ENCODE measurements around the gene MYCBPAP. TPM values are rescaled to one million over a fixed set of nuclear protein-coding genes. Genes with fewer than 3 reads are reported as not detected.

The MYCBPAP gene
- total RNA-seq, 1 donor from 2014 or later = 0.72 TPM

DNA sequence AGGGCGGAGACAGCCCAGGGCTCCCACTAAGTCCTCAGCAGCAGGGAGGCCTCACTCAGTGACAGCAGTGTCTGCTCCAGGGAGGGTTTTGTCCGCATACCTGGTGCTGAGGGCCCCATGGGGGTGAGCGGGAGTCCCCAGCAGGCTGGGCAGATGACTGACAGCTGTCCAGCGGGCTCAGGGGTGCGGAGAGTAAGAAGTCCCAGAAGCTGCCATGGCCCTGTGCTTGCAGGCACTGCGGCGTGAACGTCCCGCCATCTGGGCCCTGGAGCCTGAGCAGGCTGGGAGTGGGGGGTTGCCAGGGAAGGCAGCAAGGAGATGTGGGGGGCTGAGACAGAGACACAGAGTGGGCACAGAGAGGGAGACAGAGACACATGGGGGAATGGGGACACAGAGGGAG, 72.4 kb downstream of the MYCBPAP start:
- TF ChIP-seq, protein P1, sequence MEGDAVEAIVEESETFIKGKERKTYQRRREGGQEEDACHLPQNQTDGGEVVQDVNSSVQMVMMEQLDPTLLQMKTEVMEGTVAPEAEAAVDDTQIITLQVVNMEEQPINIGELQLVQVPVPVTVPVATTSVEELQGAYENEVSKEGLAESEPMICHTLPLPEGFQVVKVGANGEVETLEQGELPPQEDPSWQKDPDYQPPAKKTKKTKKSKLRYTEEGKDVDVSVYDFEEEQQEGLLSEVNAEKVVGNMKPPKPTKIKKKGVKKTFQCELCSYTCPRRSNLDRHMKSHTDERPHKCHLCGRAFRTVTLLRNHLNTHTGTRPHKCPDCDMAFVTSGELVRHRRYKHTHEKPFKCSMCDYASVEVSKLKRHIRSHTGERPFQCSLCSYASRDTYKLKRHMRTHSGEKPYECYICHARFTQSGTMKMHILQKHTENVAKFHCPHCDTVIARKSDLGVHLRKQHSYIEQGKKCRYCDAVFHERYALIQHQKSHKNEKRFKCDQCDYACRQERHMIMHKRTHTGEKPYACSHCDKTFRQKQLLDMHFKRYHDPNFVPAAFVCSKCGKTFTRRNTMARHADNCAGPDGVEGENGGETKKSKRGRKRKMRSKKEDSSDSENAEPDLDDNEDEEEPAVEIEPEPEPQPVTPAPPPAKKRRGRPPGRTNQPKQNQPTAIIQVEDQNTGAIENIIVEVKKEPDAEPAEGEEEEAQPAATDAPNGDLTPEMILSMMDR (IDR thresholded peaks at IDR 0.05; ENCODE audit: unreplicated experiment) = no peak
- Mint-ChIP-seq H3K27ac (ENCODE audit: unreplicated experiment) (no peak overlapping the region), H3K4me3 (ENCODE audit: unreplicated experiment) (no peak overlapping the region), H3K27me3 (ENCODE audit: unreplicated experiment) (peaks cover 11% of the 10 kb centered on the region), H3K9me3 (ENCODE audit: unreplicated experiment) (no peaks in the 10 kb centered on the region), H3K4me1 (ENCODE audit: unreplicated experiment) (no peaks in the 10 kb centered on the region), H3K36me3 (ENCODE audit: low read depth, unreplicated experiment) (no peaks in the 10 kb centered on the region)
- DNase-seq (ENCODE audit: low spot score) = no peak

Other genes with a start within 250 kb of the MYCBPAP start
- gene TMEM92, start 234.0 kb upstream of the MYCBPAP start, total RNA-seq (ENCODE audit: unreplicated experiment) = 28.1 TPM
- gene XYLT2, start 162.3 kb upstream of the MYCBPAP start, total RNA-seq (ENCODE audit: unreplicated experiment) = 23.1 TPM
- gene MRPL27, start 135.3 kb upstream of the MYCBPAP start, total RNA-seq (ENCODE audit: unreplicated experiment) = 38.9 TPM
- 6.1 TPM for gene EME1, start 135.2 kb upstream of the MYCBPAP start, total RNA-seq (ENCODE audit: unreplicated experiment)
- gene LRRC59, start 110.9 kb upstream of the MYCBPAP start, total RNA-seq (ENCODE audit: unreplicated experiment) = 64.2 TPM
- 51.0 TPM for gene ACSF2, start 82.2 kb upstream of the MYCBPAP start, total RNA-seq (ENCODE audit: unreplicated experiment)
- gene CHAD, start 39.6 kb upstream of the MYCBPAP start, total RNA-seq (ENCODE audit: unreplicated experiment) = not detected
- 25.9 TPM for gene RSAD1, start 29.6 kb upstream of the MYCBPAP start, total RNA-seq (ENCODE audit: unreplicated experiment)
- gene EPN3, start 24.3 kb downstream of the MYCBPAP start, total RNA-seq (ENCODE audit: unreplicated experiment) = 0.49 TPM
- 72.5 TPM for gene SPATA20, start 38.7 kb downstream of the MYCBPAP start, total RNA-seq (ENCODE audit: unreplicated experiment)
- gene CACNA1G, start 52.3 kb downstream of the MYCBPAP start, total RNA-seq (ENCODE audit: unreplicated experiment) = not detected
- gene ABCC3, start 126.4 kb downstream of the MYCBPAP start, total RNA-seq (ENCODE audit: unreplicated experiment) = 0.67 TPM
- gene ANKRD40, start 199.5 kb downstream of the MYCBPAP start, total RNA-seq (ENCODE audit: unreplicated experiment) = 37.3 TPM
- 94.1 TPM for gene LUC7L3, start 211.2 kb downstream of the MYCBPAP start, total RNA-seq (ENCODE audit: unreplicated experiment)

Data from endothelial cell (in vitro differentiated cells).